Left forelimb (tissue), 1 donor: Measurements from ENCODE around the gene CCDC57.
"Not testable (repeated sequence)": the region's sequence is repeated elsewhere in the genome, so short reads cannot be mapped to it uniquely, and the experiment has no call there.

Source experiments
- DNase-seq: peaks from one replicate; pipeline ENCODE4 v3.0.0-alpha.2; 2018; ENCODE audit warnings: low spot score

The CCDC57 gene, protein sequence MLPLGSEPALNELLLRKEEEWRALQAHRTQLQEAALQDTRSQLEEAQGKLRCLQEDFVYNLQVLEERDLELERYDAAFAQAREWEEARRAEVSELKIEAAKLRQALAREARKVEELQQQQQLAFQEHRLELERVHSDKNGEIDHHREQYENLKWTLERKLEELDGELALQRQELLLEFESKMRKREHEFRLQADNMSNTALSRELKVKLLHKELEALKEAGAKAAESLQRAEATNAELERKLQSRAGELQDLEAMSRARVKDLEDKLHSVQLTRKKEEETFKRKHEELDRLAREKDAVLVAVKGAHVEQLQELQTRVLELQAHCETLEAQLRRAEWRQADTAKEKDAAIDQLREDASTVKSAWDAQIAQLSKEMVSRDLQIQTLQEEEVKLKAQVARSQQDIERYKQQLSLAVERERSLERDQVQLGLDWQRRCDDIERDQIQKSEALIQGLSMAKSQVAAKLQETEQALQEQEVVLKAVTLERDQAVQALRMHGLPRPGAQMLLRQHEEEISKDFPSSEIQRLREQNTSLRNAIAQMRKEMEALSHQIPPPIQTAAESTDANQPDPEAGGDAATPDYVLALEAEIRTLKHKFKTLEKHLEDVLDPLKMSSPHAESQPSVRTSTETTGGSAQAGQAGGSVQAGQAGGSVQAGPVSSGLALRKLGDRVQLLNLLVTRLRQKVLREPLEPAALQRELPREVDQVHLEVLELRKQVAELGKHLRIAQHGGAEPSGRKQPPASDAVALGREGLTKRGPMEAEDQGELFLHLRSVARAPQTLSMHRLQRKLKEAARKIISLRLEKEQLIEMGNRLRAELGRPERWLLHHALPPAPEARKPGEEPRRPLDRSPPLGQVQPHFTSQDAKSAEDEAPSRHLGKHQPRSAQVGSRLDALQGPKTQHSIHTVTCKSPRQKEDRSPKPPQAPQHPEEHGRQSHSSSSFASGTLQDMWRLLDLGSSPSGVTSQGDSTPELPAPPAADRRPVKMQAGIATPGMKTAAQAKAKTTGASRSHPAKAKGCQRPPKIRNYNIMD

DNA sequence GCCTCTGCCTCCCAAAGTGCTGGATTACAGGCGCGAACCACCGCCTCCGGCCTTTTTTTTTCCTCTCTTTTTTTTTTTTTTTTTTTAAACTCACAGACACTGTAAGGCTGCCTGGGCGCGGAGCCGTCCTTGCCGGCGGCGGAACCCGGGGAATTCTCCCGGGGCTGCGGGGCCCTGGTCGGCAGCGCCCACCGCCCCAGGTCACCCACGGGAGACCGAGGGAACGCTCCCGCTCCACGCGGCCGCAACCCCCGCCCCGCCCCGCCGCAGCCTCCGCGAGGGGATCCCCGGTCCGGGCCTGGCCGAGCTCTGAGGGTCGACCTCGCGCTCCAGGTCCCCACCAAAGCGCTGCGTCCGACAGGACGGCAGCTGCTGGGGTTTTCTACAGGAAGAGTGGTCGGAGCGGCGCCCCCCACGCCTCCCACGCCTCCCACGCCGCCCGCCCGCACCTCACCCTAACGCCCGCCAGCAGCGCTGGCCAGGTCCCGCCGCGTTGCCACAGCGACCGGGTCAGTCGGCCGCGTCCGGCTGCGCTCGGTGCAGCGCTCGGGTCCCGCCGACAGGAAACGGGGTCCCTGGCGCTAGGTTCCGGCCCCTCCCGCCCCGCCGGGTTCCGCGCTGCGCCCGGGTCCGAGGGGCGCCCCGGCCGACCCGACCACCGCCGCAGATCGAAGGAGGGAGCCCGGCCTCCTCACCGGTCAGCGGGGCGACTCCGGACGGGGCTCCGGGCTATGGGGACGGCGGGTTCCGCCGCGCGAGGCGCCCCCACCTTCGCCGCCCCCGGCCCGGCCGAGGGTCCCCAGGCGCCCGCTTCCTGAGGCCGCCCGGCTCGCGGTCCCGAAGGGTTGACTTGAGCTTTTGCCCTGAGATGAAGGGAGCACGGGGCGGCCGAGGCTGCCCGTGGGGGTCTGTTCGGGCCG lies at the start of gene CCDC57:
TSS of gene CCDC57 (minus strand) at position 512 of the 920 bp plus-strand sequence. CDS start 10,898 bp downstream, outside the sequence.
- DNase-seq = peak; percentile 87

DNA sequence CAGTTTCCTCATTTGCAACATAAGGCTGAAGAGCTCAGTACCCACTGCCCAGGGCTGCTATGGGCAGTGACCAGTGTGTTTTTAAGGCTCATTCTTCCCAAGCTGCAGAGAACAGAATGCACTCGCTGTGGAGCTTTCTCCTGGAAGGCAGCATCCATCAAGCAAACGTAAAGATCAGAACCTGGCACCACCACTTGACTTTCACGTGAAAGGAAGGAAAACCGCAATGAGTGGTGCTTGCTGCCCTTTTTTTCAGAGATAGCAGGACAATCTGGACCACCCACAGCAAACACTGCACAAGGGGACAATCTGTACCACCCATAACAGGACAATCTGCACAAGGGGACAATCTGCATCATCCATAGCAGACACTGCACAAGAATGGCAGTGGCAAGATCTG lies 49.7 kb upstream of the CCDC57 start:
- no peak for DNase-seq

DNA sequence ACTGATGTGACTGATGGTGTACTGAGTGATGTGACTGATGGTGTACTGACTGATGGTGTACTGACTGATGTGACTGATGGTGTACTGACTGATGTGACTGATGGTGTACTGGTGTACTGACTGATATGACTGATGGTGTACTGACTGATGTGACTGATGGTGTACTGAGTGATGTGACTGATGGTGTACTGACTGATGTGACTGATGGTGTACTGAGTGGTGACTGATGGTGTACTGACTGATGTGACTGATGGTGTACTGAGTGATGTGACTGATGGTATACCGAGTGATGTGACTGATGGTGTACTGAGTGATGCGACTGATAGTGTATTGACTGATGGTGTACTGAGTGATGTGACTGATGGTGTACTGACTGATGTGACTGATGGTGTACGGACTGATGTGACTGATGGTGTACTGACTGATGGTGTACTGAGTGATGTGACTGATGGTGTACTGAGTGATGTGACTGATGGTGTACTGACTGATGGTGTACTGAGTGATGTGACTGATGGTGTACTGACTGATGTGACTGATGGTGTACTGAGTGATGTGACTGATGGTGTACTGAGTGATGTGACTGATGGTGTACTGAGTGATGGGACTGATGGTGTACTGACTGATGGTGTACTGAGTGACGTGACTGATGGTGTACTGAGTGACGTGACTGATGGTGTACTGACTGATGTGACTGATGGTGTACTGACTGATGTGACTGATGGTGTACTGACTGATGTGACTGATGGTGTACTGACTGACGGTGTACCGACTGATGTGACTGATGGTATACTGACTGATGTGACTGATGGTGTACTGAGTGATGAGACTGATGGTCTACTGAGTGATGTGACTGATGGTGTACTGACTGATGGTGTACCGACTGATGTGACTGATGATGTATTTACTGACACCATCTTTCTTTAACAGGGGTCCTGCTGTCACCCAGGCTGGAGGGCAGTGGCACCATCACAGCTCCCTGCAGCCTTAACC lies 47.6 kb upstream of the CCDC57 start:
- DNase-seq = not testable (repeated sequence)

DNA sequence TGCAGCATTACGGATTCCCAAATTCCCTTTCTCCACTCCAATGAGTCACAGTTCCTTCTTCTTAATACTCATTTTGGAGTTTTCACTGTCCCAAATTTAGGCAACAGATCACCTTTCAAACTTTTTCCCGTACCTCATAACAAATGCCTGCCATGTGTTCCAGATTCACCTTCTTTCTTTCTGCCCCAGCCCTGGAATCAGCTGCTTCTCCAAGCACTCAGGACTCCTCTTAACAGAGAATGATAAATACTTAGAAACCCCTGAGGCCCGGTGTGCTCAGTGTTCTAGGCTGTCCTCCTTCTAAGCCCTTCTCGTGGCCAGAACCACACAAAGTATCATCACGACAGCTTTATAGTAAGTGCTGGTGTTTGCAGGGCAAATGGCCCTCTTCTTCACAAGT lies 45.9 kb upstream of the CCDC57 start:
- no peak for DNase-seq

DNA sequence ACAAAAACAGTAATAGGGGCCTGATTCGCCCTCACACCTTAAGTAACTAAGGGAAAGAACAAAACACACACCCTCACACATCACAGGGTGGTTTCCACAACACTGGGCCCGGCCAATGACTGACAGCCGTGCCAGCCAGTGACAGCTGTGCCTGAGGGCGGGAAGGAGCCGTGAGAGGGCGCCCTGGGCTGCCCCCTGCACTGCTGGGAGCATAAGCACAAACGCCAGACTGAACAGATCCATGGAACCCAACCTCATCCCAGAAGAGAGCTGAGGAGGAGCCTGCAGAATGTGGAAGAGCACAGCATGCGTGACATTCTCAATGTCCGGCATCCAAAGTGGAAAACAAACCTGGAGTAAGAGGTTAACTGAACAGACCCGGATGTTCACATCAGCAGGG lies 44.8 kb upstream of the CCDC57 start:
- no peak for DNase-seq

DNA sequence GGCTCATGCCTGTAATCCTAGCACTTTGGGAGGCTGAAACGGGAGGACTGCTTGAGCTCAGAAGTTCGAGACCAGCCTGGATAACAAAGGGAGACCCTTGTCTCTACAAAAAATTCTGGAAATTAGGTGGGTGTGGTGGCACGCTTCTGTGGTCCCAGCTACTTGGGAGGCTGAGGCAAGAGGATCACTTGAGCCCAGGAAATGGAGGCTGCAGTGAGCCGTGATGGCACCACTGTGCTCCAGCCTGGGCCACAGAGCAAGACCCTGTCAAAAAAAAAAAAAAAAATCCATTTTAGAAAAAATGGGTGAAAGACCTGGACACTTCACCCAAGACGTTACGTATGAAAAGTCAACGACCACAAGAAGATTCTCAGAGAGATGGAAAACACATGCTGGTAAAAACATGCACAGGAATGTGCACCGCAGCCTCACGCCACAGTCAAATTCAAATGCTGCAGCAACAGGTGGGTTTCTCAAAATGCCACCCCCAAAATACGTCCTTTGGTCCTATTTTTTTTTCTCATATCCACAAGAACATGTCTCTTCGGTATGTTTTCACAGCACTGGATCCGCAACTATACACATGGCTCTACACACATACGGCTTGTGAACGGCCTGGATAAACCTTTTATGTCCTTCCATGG lies 43.7 kb upstream of the CCDC57 start:
- no peak for DNase-seq

DNA sequence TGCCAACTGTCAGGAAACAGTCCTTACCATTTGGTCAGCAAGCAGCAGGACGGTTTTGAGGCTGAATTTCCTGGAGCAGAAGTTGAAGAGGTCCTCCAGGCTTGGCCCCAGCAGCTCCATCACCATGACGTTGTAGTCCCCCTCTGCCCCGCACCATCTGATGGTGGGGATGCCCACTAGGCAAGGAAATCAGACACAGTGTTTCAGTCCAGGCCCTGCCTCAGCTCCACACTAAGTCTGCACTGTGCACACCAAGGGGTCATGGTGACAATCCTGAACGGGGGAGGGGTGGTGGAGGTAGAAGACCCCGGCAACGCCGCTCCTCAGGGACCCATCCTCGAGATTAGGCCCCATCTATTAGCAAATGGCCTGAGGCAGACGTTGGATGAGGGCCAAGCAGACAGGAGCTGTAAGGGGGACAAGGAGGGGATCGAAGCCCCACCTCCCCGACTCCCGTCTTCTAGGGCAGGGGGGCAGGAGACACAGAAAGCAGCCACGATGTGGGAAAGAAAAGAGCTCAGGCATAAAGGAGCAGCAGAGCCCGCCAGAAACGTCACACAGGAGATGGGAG lies 42.8 kb upstream of the CCDC57 start:
- no peak for DNase-seq

DNA sequence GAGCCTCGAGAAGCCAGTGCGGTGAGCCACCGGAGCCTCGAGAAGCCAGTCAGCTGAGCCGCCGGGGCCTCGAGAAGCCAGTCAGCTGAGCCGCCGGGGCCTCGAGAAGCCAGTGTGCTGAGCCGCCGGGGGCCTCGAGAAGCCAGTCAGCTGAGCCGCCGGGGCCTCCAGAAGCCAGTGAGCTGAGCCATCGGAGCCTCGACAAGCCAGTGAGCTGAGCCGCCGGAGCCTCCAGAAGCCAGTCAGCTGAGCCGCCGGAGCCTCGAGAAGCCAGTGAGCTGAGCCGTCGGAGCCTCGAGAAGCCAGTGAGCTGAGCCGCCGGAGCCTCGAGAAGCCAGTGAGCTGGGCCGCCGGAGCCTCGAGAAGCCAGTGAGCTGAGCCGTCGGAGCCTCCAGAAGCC lies 42.1 kb upstream of the CCDC57 start:
- not testable (repeated sequence) for DNase-seq

DNA sequence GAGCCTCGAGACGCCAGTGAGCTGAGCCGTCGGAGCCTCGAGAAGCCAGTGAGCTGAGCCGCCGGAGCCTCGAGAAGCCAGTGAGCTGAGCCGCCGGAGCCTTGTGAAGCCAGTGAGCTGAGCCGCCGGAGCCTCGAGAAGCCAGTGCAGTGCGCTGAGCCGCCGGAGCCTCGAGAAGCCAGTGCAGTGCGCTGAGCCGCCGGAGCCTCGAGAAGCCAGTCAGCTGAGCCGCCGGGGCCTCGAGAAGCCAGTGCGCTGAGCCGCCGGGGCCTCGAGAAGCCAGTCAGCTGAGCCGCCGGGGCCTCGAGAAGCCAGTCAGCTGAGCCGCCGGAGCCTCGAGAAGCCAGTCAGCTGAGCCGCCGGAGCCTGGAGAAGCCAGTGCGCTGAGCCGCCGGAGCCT lies 41.5 kb upstream of the CCDC57 start:
- not testable (repeated sequence) for DNase-seq

DNA sequence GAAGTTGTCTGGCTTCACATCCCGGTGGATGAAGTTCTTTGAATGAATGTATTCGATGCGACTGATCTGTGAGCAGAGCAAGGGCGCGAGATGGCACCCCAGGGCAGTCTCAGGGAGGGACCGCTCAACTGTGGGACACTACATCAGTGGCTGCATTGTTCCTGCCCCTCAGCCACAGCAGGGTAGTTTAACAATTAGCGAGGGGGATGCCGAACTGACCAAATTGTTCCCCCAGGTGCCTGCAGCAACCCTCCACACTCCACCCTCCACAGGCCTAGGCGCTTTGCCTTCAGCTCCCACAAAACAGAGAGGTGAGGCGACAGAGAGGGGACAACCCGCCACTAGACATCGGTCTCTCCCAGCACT lies 40.5 kb upstream of the CCDC57 start:
- DNase-seq = no peak

DNA sequence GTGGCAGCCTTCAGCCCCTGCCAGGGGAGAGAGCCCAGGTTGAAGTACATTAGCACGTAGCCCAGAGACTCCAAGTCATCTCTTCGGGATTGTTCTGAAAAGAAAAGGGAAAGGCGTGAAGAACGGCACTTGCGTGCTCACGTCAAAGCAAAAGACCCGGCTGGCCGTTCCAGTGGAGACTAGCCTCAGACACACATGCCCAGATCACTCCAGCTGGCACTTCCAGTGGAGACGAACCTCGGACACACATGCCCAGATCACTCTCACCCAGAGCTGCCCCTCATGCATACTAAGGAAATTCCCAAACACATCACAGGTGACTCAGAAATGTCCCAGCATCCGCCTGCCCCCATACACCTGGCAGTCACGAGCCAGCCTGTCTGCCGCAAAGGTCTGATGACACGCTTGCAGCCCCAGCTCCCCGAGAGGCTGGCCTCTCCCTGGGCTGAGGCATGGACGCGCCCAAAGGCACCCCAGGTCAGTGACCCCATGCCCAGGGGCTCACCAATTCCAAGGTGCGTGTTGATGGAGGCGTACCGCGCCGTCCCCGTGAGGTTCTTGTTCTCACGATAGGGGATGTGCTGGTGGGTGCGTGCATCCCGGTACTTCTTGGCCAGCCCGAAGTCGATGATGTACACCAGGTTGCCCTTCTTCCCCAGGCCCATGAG lies 40.0 kb upstream of the CCDC57 start:
- no peak for DNase-seq

DNA sequence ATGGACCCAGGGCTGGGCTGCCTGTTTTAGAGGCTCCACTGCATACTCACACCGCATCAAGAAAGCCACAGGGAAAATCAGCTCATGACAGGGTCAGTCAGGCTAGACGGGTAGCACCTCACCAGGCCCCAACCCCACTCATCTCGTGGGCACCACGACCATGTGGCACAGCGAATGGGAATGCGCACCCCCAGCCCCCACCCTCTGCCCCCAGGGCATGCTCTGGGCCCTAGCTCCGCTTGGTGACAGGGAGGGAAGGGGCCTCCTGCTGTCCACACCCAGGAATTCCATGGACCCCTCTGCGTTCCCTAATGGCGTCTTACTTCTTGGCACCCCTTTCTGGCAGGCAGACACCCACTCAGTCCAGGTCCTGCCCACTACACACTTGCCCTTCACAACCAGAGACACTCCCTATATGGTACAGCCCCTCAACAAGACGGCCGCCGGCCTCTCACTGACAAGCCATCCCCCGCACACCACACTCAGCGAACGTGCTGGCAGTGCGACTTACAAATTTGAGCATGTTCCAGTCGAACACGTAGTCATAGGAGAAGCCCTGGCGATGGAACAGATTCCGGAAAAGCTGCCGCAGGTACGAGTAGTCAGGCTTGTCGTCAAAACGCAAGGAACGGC lies 38.3 kb upstream of the CCDC57 start:
- no peak for DNase-seq

DNA sequence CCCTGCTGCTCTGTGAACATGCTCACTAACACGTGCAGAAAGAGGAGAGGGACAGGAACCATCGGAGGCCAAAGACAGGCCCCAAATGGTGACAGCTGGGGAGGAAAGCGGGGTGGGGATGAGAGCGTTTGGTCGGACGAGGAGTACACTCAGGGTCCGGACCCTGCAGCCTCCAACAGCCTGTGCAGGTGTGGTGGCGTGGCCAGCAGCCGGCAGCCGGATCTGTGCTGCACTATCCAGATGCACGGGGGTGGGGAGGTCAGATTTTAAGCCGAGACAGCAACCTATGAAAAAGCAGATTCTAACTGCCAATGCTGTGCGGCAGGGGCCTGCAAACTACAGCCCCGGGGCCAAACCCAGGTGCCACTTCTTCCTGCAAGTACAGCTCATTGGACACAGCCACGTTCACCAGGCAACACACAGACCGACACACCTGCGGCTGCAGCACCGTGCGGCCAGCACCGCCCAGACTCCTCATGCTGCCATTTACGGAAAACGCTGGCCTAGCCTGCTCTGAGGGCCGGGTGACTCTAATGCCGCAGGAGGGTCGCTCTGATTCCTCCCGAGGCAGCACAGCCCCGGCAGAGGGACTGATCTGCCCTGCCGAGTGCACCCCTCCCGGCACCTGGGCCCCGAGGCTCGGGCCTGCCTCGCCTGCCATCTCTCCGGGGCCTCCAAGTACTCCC lies 37.4 kb upstream of the CCDC57 start:
- no peak for DNase-seq

DNA sequence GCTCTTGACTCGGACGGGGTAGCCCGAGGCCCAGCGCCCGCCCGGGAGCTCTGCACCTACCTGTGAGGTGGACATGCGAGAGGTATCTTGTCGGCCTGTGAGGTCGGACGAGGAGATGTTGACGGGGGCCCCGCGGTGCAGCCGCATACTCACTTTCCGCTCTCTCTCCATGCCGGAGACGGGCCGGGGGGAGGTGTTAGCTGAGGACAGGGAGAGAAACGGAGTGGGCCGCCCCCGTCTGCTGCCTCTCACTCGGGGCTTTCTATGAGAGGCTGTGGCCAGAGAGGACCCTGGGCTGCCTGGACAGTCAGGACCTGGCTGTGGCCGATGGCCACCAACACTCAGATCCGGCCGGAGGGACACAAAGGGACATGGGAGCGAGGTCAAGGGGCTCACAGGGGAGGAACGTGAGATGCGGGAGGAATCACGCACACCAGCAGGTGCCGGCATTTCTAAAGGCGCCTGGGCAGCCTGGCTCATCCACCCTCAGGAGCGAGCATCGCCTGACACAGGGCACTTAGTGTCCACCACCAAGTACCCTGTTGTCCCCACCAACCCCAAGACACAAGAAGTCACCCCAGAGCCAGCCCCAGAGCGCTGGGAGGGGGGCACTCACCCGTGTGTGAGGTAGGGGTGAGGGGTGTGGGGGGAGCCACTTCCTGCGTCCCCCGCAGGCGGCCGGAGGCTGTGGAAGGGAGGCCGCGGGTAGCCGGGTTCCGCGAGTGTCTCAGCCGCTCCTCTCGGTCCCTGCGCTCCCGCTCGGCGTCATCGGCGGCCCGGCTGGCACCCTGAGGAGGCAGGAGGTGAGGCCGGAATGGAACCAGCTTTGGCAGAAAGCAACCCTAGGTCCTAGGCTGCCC lies 36.4 kb upstream of the CCDC57 start:
- no peak for DNase-seq

DNA sequence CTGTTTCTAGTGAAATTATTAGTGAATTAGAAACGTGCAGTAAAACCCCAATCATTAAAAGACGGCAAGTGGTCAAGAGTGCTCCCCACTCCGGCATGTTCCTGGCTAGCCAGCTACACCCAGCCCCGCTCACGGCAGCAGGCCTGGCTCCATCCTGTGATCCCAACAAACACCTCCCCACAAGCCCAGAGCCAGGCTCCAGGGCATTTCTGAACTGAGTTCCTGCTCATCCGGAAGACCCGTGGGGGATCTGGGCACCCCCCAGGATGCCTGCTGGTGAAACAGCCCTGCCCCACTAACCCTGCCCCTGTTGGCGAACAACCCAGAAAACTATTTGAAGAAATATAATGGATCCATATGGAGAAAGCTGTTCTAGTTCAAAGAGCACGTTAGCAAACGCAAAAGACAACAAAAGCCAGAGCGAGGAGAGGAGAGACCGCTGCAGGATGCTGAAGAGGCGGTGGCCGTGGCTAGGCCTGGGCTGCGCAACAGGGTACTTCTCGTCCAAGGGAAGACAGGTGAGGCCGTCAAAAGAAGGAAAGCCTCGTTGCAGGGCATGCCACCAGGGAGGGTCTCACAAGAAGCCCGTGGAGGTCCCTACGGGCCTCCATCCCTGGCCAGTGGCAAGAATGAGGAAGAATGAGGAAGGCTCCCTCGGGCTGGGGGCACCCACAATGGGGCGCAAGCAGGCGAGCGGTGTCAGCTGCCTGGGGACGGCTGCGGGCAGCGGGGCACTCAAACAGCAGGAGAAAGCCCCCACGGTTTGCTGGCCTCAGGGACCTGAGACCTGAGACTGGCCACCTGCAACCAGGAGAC lies 35.4 kb upstream of the CCDC57 start:
- DNase-seq = no peak

DNA sequence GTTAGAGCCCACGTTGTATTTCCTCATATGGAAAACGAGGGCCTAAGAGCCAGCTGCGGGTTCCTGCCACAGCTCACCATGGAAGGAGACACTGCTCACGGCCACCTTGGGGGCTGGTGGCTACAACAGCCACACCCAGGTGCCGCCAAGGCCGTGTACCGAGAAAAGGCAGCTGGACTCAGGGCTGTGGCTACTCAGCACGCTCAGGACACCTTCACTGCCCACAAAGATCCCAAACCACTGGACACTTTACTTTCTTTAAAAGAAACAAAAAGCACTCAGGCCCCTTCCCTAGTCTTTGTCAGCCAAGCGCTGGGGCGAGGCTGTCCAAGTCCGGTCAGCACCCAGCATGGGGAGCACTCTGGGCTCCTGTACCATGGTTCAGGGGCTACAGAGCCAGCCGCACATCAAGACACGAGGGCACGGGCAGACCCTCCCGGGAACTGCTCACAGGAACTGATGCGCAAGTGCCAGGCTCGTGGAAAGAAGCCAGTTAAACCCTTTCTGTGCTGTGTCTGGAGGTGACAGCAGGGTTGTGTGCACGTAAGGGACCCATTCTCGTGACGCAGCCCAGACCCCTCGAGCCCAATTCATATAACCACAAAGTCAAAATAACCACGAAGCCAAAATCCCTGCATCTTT lies 34.7 kb upstream of the CCDC57 start:
- DNase-seq = no peak
